ENCODE data around the gene ASGR1. TPM values are rescaled to one million over a fixed set of nuclear protein-coding genes. Genes with fewer than 3 reads are reported as not detected.
"Not testable (repeated sequence)": the region's sequence is repeated elsewhere in the genome, so short reads cannot be mapped to it uniquely, and the experiment has no call there.

Gene ASGR1
- total RNA-seq, 1 experiment from 2014 or later = 12.3 TPM

DNA sequence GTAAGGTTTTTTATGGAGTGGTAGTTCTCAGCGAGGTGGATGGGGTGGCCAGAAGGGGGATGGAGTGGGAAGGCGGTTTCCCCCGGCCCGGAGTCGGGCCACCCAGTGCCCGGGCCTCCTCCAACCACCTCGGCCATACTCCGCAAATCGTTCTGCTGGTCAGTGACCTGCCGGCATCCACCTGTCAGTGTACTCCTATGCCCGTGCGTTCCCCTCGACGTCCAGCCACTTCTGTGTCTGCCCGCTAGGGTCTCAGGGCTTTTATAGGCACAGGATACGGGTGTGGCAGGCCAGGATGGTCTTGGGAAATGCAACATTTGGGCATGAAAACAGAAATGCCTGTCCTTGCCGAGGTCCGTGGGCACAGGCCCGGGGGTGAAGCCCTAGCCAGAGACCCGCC lies 45.3 kb downstream of the ASGR1 start:
- no peak overlapping the region; the same call in 1 of the 2 replicates for H3K4me3 ChIP-seq (ENCODE audit: insufficient read depth, low read depth, low read length)
- H3K36me3 ChIP-seq (replicated peaks; ENCODE audit: control insufficient read depth, insufficient read depth, low read length) = no peaks in the 10 kb centered on the region
- peaks cover 13% of the 10 kb centered on the region for H3K27me3 ChIP-seq (ENCODE audit: control insufficient read depth, insufficient read depth, low read length)
- peak; percentile 61 for DNase-seq

DNA sequence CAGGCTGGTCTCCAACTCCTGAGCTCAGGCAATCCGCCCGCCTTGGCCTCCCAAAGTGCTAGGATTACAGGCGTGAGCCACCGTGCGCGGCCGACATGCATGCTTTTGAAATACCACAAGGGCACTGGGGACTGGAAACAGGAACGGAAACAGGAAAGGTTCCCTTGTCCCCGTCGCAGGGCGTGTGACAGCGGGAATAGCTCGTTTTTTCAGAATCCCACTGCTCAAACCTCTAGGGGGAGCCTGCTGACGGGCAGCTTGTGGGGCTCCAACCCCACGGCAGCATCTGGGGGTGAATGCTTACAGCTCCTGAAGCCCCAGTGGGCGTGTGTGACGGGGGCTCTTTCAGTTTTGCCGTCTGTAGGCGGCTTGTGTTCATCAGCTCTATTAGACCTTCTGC lies 45.7 kb downstream of the ASGR1 start:
- Histone ChIP-seq H3K4me3 (ENCODE audit: insufficient read depth, low read depth, low read length) (peak overlapping the region; percentile 9; the same call in 1 of the 2 replicates), H3K27me3 (ENCODE audit: control insufficient read depth, insufficient read depth, low read length) (peaks cover 13% of the 10 kb centered on the region), H3K36me3 (replicated peaks; ENCODE audit: control insufficient read depth, insufficient read depth, low read length) (no peaks in the 10 kb centered on the region)
- DNase-seq = peak; percentile 70

DNA sequence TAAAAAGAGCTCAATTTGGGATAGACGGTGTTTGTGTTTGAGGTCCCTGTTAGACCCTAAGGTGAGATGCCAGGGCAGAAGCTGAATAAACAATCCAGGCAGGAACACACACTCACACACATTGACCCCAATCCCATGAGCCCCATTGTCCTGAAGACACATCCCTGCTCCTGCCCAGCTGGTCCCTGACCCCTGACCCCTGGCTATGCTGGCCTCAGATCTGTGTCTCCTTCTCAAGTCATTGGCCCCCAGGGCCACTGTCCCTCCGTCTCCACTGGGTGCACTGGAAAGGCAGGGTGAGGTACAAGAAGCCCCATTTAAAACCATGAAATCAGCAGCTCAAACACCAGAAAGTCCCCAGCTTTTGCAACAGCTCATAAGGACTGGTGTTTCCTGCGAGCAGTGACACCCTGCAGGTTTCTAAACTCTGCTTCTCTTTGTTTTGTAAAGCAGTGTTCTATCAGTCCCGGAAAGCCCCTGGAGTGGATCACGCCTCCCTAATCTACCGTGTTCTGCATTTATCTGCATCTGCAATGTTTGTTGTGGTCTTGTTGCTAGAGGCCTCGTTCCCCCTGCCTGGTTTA lies 46.6 kb downstream of the ASGR1 start:
- no peak overlapping the region for H3K4me3 ChIP-seq (ENCODE audit: insufficient read depth, low read depth, low read length)
- peak; percentile 90 for DNase-seq

DNA sequence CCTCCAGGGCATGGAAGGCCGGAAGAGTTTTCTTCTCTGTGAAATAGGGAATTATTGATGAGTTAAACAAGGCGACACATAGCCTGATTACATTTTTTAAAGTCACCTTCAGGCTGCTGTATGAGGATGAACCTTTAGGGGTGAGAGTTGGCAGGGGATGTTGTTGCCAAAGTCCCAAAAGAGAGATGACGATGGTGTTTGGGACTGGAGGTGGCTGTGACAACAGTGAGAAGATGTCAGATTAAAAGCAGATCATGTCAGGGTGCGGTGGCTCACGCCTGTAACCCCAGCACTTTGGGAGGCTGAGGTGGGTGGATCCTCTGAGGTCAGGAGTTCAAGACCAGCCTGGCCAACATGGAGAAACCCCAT lies 47.8 kb downstream of the ASGR1 start:
- Histone ChIP-seq H3K4me3 (ENCODE audit: insufficient read depth, low read depth, low read length) (no peak overlapping the region), H3K36me3 (replicated peaks; ENCODE audit: control insufficient read depth, insufficient read depth, low read length) (no peaks in the 10 kb centered on the region), H3K27me3 (ENCODE audit: control insufficient read depth, insufficient read depth, low read length) (peaks cover 13% of the 10 kb centered on the region)
- no peak for DNase-seq

More for the DNA sequence above, 46.6 kb downstream of the ASGR1 start:
- peaks cover 13% of the 10 kb centered on the region for H3K27me3 ChIP-seq (ENCODE audit: control insufficient read depth, insufficient read depth, low read length)
- H3K36me3 ChIP-seq (replicated peaks; ENCODE audit: control insufficient read depth, insufficient read depth, low read length) = no peaks in the 10 kb centered on the region

DNA sequence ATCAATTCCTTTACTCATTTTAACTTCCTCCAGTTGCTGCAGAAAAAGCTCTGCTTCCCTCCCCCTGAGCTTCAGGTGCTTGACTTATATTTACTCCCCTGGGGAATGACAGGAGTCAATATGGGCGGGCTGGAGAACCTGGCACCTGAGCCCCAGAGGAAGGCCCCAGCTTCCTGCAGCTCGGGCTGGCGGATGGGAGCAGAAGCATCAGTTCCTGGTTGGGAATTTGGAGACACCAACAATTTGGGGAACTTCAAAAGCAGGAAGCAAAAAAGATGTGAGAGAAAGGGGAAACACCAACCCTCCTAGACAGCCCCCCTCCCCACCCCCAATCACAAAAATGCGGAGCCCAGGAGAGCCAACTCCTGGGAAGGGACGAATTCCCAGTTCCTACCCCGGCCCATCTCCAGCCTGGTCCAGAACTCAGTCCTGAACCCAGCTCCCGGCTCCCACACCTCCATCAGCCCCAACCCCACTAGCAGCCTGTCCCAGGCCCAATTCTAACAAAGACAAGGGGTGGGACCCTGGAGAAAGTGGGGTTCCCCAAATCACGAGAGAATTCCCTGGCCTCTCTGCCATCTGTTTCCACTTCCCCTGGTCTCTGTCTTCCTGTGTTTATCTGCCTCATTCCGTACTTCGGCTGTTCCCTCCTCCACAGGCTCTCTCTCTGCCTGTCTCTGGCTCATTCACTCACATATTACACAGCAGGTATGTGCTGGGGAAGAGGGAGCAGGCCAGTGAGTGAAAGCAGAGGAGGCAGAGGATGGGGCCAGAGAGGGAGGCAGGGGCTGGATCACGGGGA lies 48.3 kb downstream of the ASGR1 start:
- DNase-seq = peak; percentile 62

DNA sequence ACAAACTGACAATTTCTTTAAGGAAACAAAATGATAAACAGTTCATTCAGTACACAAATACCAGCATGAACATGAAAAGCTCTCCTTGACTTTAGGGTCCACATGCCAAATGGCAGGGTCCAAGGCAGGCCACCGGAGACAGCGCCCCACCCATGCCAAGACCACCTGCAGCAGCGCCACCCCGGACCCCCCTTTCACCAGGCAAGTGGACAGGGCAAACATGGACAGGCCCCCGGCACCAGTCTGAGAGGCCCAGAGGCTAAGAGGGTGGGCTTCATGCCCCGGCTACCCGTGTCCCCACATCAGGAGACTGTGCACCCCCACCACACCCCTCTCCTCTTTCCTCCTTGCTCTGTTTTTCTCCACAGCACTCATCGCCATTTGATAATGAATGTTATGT lies 49.9 kb downstream of the ASGR1 start:
- DNase-seq = no peak
- Histone ChIP-seq H3K4me3 (ENCODE audit: insufficient read depth, low read depth, low read length) (no peak overlapping the region), H3K27me3 (ENCODE audit: control insufficient read depth, insufficient read depth, low read length) (peaks cover 9% of the 10 kb centered on the region), H3K36me3 (replicated peaks; ENCODE audit: control insufficient read depth, insufficient read depth, low read length) (no peaks in the 10 kb centered on the region)

More for the DNA sequence above, 48.3 kb downstream of the ASGR1 start:
- Histone ChIP-seq H3K4me3 (ENCODE audit: insufficient read depth, low read depth, low read length) (no peak overlapping the region), H3K36me3 (replicated peaks; ENCODE audit: control insufficient read depth, insufficient read depth, low read length) (no peaks in the 10 kb centered on the region), H3K27me3 (ENCODE audit: control insufficient read depth, insufficient read depth, low read length) (peaks cover 13% of the 10 kb centered on the region)

DNA sequence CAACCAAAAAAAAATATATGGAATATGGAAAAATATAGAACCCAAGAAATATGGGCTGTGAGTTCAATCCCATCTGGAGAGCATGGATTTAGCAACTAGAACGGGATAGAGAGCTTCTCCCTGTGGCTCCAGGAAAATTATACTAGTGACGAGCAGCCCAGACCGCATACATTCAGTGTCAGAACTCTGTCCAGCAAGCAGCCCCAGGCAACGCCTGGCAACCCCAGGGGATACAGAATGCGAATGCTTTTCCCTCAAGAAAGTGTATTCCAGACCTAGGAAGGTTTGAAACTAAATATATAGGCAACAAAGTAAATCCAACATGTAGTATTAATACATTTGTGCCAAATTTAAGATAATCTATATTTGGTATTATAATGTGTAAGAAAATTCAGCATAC lies 51.0 kb downstream of the ASGR1 start:
- no peak for DNase-seq
- Histone ChIP-seq H3K36me3 (replicated peaks; ENCODE audit: control insufficient read depth, insufficient read depth, low read length) (no peaks in the 10 kb centered on the region), H3K27me3 (ENCODE audit: control insufficient read depth, insufficient read depth, low read length) (no peaks in the 10 kb centered on the region), H3K4me3 (ENCODE audit: insufficient read depth, low read depth, low read length) (no peak overlapping the region)

DNA sequence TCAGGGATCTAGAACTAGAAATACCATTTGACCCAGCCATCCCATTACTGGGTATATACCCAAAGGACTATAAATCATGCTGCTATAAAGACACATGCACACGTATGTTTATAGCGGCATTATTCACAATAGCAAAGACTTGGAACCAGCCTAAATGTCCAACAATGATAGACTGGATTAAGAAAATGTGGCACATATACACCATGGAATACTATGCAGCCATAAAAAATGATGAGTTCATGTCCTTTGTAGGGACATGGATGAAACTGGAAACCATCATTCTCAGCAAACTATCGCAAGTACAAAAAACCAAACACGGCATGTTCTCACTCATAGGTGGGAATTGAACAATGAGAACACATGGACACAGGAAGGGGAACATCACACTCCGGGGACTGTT lies 51.7 kb downstream of the ASGR1 start:
- not testable (repeated sequence) for H3K27me3 ChIP-seq (ENCODE audit: control insufficient read depth, insufficient read depth, low read length); DNase-seq; H3K36me3 ChIP-seq (replicated peaks; ENCODE audit: control insufficient read depth, insufficient read depth, low read length); H3K4me3 ChIP-seq (ENCODE audit: insufficient read depth, low read depth, low read length)

DNA sequence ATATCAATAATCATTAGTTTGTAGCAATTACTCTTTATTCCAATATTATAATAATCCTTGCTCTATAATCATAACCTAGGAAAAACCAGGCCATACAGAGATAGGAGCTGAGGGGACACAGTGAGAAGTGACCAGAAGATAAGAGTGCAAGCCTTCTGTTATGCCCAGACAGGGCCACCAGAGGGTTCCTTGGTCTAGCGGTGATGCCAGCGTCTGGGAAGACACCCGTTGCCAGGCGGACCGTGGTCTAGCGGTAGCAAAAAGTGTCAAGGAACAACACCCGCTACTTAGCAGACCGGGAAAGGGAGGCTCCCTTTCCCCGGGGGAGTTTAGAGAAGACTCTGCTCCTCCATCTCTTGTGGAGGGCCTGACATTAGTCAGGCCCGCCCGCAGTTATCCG lies 52.8 kb downstream of the ASGR1 start:
- not testable (repeated sequence) for H3K27me3 ChIP-seq (ENCODE audit: control insufficient read depth, insufficient read depth, low read length); H3K4me3 ChIP-seq (ENCODE audit: insufficient read depth, low read depth, low read length); DNase-seq; H3K36me3 ChIP-seq (replicated peaks; ENCODE audit: control insufficient read depth, insufficient read depth, low read length)

DNA sequence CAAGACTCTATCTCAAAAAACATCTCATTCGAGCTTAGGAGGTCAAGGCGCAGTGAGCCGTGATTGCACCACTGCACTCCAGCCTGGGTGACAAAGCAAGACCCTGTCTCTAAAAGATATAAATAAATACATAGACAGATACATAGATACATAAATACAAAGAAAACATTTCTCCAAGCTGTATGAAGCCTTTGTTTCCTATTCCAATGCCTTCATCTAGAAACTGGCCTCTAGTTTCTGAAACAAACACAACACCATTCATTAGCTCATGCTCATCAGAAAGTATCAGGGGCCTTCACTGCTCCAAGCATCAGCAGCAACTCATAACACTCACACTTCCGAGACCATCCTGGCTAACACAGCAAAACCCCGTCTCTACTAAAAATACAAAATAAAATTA lies 54.2 kb downstream of the ASGR1 start:
- H3K36me3 ChIP-seq (replicated peaks; ENCODE audit: control insufficient read depth, insufficient read depth, low read length) = no peaks in the 10 kb centered on the region
- DNase-seq = no peak
- H3K4me3 ChIP-seq (ENCODE audit: insufficient read depth, low read depth, low read length) = no peak overlapping the region
- no peaks in the 10 kb centered on the region for H3K27me3 ChIP-seq (ENCODE audit: control insufficient read depth, insufficient read depth, low read length)

DNA sequence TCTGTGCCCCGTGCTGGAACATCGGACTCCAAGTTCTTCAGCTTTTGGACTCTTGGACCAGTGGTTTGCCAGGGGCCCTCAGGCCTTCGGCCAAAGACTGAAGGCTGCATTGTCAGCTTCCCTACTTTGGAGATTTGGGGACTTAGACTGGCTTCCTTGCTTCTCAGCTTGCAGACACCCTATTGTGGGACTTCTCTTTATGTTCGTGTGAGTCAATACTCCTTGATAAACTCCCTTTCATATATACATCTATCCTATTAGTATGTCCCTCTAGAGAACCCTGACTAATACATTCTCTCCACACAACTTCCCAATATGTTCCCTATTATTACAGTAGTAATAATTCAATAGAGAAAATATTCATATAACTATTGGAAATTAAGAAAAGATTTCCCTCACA lies 55.3 kb downstream of the ASGR1 start:
- no peaks in the 10 kb centered on the region for H3K36me3 ChIP-seq (replicated peaks; ENCODE audit: control insufficient read depth, insufficient read depth, low read length)
- no peak overlapping the region for H3K4me3 ChIP-seq (ENCODE audit: insufficient read depth, low read depth, low read length)
- no peaks in the 10 kb centered on the region for H3K27me3 ChIP-seq (ENCODE audit: control insufficient read depth, insufficient read depth, low read length)
- DNase-seq = no peak

Other genes with a start within 250 kb of the ASGR1 start
- 0.35 and 0.63 TPM in 2 replicates for gene ALOX12, start 183.3 kb downstream of the ASGR1 start, total RNA-seq (2014; rRNA removed; shearing (Covaris generic))
- 180 and 238 TPM in 2 replicates for gene RNASEK, start 166.7 kb downstream of the ASGR1 start, total RNA-seq (2014; rRNA removed; shearing (Covaris generic))
- gene BCL6B, start 156.3 kb downstream of the ASGR1 start, total RNA-seq (2014; rRNA removed; shearing (Covaris generic)) = 4.9 and 8.3 TPM in 2 replicates
- 0.37 and 0.48 TPM in 2 replicates for gene SLC16A13, start 143.4 kb downstream of the ASGR1 start, total RNA-seq (2014; rRNA removed; shearing (Covaris generic))
- gene SLC16A11, start 135.3 kb downstream of the ASGR1 start, total RNA-seq (2014; rRNA removed; shearing (Covaris generic)) = 0.24 and 0.37 TPM in 2 replicates
- not detected in 2 replicates for gene CLEC10A, start 99.1 kb downstream of the ASGR1 start, total RNA-seq (2014; rRNA removed; shearing (Covaris generic))
- gene ASGR2, start 64.5 kb downstream of the ASGR1 start, total RNA-seq (2014; rRNA removed; shearing (Covaris generic)) = not detected in 2 replicates
- 21.0 and 27.6 TPM in 2 replicates for gene DLG4, start 40.5 kb upstream of the ASGR1 start, total RNA-seq (2014; rRNA removed; shearing (Covaris generic))
- 362 and 410 TPM in 2 replicates for gene ACADVL, start 40.6 kb upstream of the ASGR1 start, total RNA-seq (2014; rRNA removed; shearing (Covaris generic))
- 75.0 and 90.9 TPM in 2 replicates for gene DVL2, start 55.1 kb upstream of the ASGR1 start, total RNA-seq (2014; rRNA removed; shearing (Covaris generic))
- gene PHF23, start 60.1 kb upstream of the ASGR1 start, total RNA-seq (2014; rRNA removed; shearing (Covaris generic)) = 54.9 and 56.2 TPM in 2 replicates
- gene GABARAP, start 63.1 kb upstream of the ASGR1 start, total RNA-seq (2014; rRNA removed; shearing (Covaris generic)) = 185 and 231 TPM in 2 replicates
- 58.8 and 59.9 TPM in 2 replicates for gene CTDNEP1, start 72.4 kb upstream of the ASGR1 start, total RNA-seq (2014; rRNA removed; shearing (Covaris generic))
- 66.4 and 77.4 TPM in 2 replicates for gene ELP5, start 72.8 kb upstream of the ASGR1 start, total RNA-seq (2014; rRNA removed; shearing (Covaris generic))
- gene CLDN7, start 83.1 kb upstream of the ASGR1 start, total RNA-seq (2014; rRNA removed; shearing (Covaris generic)) = 30.8 and 40.8 TPM in 2 replicates
- gene SLC2A4, start 102.3 kb upstream of the ASGR1 start, total RNA-seq (2014; rRNA removed; shearing (Covaris generic)) = 3.8 and 6.6 TPM in 2 replicates
- 12.2 and 21.8 TPM in 2 replicates for gene YBX2, start 115.3 kb upstream of the ASGR1 start, total RNA-seq (2014; rRNA removed; shearing (Covaris generic))
- 865 and 1,116 TPM in 2 replicates for gene EIF5A, start 128.3 kb upstream of the ASGR1 start, total RNA-seq (2014; rRNA removed; shearing (Covaris generic))
- 52.8 and 60.2 TPM in 2 replicates for gene GPS2, start 136.0 kb upstream of the ASGR1 start, total RNA-seq (2014; rRNA removed; shearing (Covaris generic))
- 33.5 and 34.1 TPM in 2 replicates for gene NEURL4, start 150.0 kb upstream of the ASGR1 start, total RNA-seq (2014; rRNA removed; shearing (Covaris generic))
- 17.8 and 34.5 TPM in 2 replicates for gene ACAP1, start 157.2 kb upstream of the ASGR1 start, total RNA-seq (2014; rRNA removed; shearing (Covaris generic))
- gene KCTD11, start 172.8 kb upstream of the ASGR1 start, total RNA-seq (2014; rRNA removed; shearing (Covaris generic)) = 1.1 and 2.2 TPM in 2 replicates
- gene TMEM95, start 175.8 kb upstream of the ASGR1 start, total RNA-seq (2014; rRNA removed; shearing (Covaris generic)) = not detected in 2 replicates
- 7.0 and 8.9 TPM in 2 replicates for gene TNK1, start 201.7 kb upstream of the ASGR1 start, total RNA-seq (2014; rRNA removed; shearing (Covaris generic))
- gene PLSCR3, start 215.2 kb upstream of the ASGR1 start, total RNA-seq (2014; rRNA removed; shearing (Covaris generic)) = 26.5 and 27.8 TPM in 2 replicates
- 280 and 385 TPM in 2 replicates for gene TMEM256, start 224.7 kb upstream of the ASGR1 start, total RNA-seq (2014; rRNA removed; shearing (Covaris generic))
- 11.6 and 15.7 TPM in 2 replicates for gene NLGN2, start 228.5 kb upstream of the ASGR1 start, total RNA-seq (2014; rRNA removed; shearing (Covaris generic))
- gene SPEM1, start 241.0 kb upstream of the ASGR1 start, total RNA-seq (2014; rRNA removed; shearing (Covaris generic)) = not detected in 2 replicates
- gene SPEM2, start 246.2 kb upstream of the ASGR1 start, total RNA-seq (2014; rRNA removed; shearing (Covaris generic)) = not detected in 2 replicates
- not detected in 2 replicates for gene SPEM3, start 249.5 kb upstream of the ASGR1 start, total RNA-seq (2014; rRNA removed; shearing (Covaris generic))

Measured in H7 (cell line).